OCI-LY3 (cell line): ENCODE results near the gene PLA2G4C.
A peak's percentile ranks its signal among the peaks of the same experiment; 100 is the strongest.
"Not testable (repeated sequence)": the region's sequence is repeated elsewhere in the genome, so short reads cannot be mapped to it uniquely, and the experiment has no call there.

Experiments
- H2AFZ ChIP-seq: fragments of 200-600, 300-600 bp; shearing (Covaris generic); 2 replicates; pipeline ENCODE4 v1.6.0; 2014; ENCODE audit warnings: antibody characterized with exemption, low read depth, low read length
- H3K27ac ChIP-seq: fragments of 200-600, 300-600 bp; sonication (generic); 2 replicates; pipeline ENCODE4 v1.5.1; 2014; ENCODE audit warnings: mild to moderate bottlenecking, low read length, moderate library complexity, mixed read lengths
- H3K27me3 ChIP-seq: fragments of 200-600, 300-600 bp; sonication (generic); 2 replicates; pipeline ENCODE4 v1.6.1; 2014; ENCODE audit warnings: low read depth, low read length, mixed read lengths
- H3K36me3 ChIP-seq: fragments of 200-600, 300-600 bp; sonication (generic); replicated peaks from 2 replicates; pipeline ENCODE3; 2014; ENCODE audit warnings: low read depth, low read length, mixed read lengths
- H3K4me1 ChIP-seq: fragments of 300-600, 200-600 bp; sonication (generic); 2 replicates; pipeline ENCODE4 v1.6.1; 2014; ENCODE audit warnings: low read length, mixed read lengths
- H3K4me2 ChIP-seq: fragments of 200-600, 300-600 bp; sonication (generic); 2 replicates; pipeline ENCODE4 v1.6.1; 2014; ENCODE audit warnings: low read length, mixed read lengths
- H3K4me3 ChIP-seq: fragments of 300-600, 200-600 bp; sonication (generic); 2 replicates; pipeline ENCODE4 v1.5.1; 2014; ENCODE audit warnings: antibody characterized with exemption, mild to moderate bottlenecking, low read length, moderate library complexity
- H3K79me2 ChIP-seq: fragments of 300-600, 200-600 bp; shearing (Covaris generic); 2 replicates; pipeline ENCODE4 v1.6.1; 2014; ENCODE audit warnings: mild to moderate bottlenecking, low read length, mixed read lengths
- H3K9ac ChIP-seq: fragments of 300-600, 200-600 bp; shearing (Covaris generic); 2 replicates; pipeline ENCODE4 v1.6.0; 2014; ENCODE audit warnings: mild to moderate bottlenecking, low read length, moderate library complexity
- H3K9me3 ChIP-seq: fragments of 200-600, 300-600 bp; shearing (Covaris generic); 2 replicates; pipeline ENCODE4 v1.6.1; 2014; ENCODE audit warnings: low read length, mixed read lengths; ENCODE audit not compliant: insufficient read depth
- H4K20me1 ChIP-seq: fragments of 200-600, 300-600 bp; sonication (generic); 2 replicates; pipeline ENCODE4 v1.6.1; 2016; ENCODE audit warnings: low read length, mixed read lengths; ENCODE audit not compliant: insufficient read depth
- CTCF ChIP-seq: fragments of 200-600, 300-600 bp; sonication (generic); IDR thresholded peaks from 2 replicates; pipeline ENCODE4 v1.5.1; 2014; ENCODE audit warnings: antibody characterized with exemption, low read length, low read depth
- EZH2phosphoT487 ChIP-seq: fragments of 200-600 bp; shearing (Covaris generic); IDR thresholded peaks from 2 replicates; pipeline ENCODE4 v1.6.1; 2018; ENCODE audit warnings: antibody characterized with exemption, mixed run types, low read depth

The PLA2G4C gene

GRCh38 chr19:48090281-48090802, 20.3 kb downstream of the PLA2G4C start:
- Histone ChIP-seq H3K27me3 (no peaks in the 10 kb centered on the region), H3K36me3 (peaks cover 4% of the 10 kb centered on the region), H4K20me1 (no peaks in the 10 kb centered on the region), H3K27ac (no peak overlapping the region), H3K4me2 (no peak overlapping the region), H3K79me2 (no peaks in the 10 kb centered on the region), H3K9ac (no peak overlapping the region), H2AFZ (no peak overlapping the region), H3K4me3 (no peak overlapping the region), H3K9me3 (no peaks in the 10 kb centered on the region), H3K4me1 (no peaks in the 10 kb centered on the region; the same call in 1 of the 2 replicates)
- TF ChIP-seq EZH2phosphoT487 (no peak), CTCF (no peak)

GRCh38 chr19:48088991-48089390, 21.6 kb downstream of the PLA2G4C start:
- not testable (repeated sequence) for H4K20me1 ChIP-seq, H2AFZ ChIP-seq, H3K9me3 ChIP-seq

GRCh38 chr19:48085904-48086864, 24.4 kb downstream of the PLA2G4C start:
- no peak overlapping the region for H3K27ac ChIP-seq

More at GRCh38 chr19:48088991-48089390, 21.6 kb downstream of the PLA2G4C start:
- H3K79me2 ChIP-seq, H3K36me3 ChIP-seq, H3K9ac ChIP-seq, H3K4me3 ChIP-seq, H3K27me3 ChIP-seq, H3K27ac ChIP-seq, H3K4me2 ChIP-seq, H3K4me1 ChIP-seq: not testable (repeated sequence)

GRCh38 chr19:48085076-48085475, 25.5 kb downstream of the PLA2G4C start:
- Histone ChIP-seq H3K9ac (no peak overlapping the region), H3K79me2 (no peaks in the 10 kb centered on the region), H3K9me3 (no peaks in the 10 kb centered on the region), H3K4me2 (no peak overlapping the region), H4K20me1 (no peaks in the 10 kb centered on the region), H3K27me3 (no peaks in the 10 kb centered on the region), H3K36me3 (no peaks in the 10 kb centered on the region), H3K4me1 (no peaks in the 10 kb centered on the region; the same call in 1 of the 2 replicates), H3K27ac (no peak overlapping the region), H3K4me3 (no peak overlapping the region), H2AFZ (no peak overlapping the region)
- no peak for TF ChIP-seq EZH2phosphoT487
- TF ChIP-seq CTCF = no peak

More at GRCh38 chr19:48085904-48086864, 24.4 kb downstream of the PLA2G4C start:
- peak; percentile 55 for TF ChIP-seq CTCF
- TF ChIP-seq EZH2phosphoT487 = no peak
- H3K9ac ChIP-seq = no peak overlapping the region
- H2AFZ ChIP-seq = no peak overlapping the region
- H3K4me1 ChIP-seq = no peaks in the 10 kb centered on the region; the same call in 1 of the 2 replicates
- H3K27me3 ChIP-seq = no peaks in the 10 kb centered on the region
- no peak overlapping the region for H3K4me3 ChIP-seq
- H4K20me1 ChIP-seq = no peaks in the 10 kb centered on the region
- H3K79me2 ChIP-seq = no peaks in the 10 kb centered on the region
- no peaks in the 10 kb centered on the region for H3K36me3 ChIP-seq
- no peaks in the 10 kb centered on the region for H3K9me3 ChIP-seq
- peak overlapping the region; percentile 24 for H3K4me2 ChIP-seq
